T-helper 2 cell treated with Interferon-gamma antibody and Interleukin-4, amounts not matched to agents 5 μg/mL and 100 μg/mL, for 36 hours (primary cell): Measurements from ENCODE around the gene SMIM43.
"Not testable (repeated sequence)": the region's sequence is repeated elsewhere in the genome, so short reads cannot be mapped to it uniquely, and the experiment has no call there.

Source experiments
- DNase-seq: peaks from one replicate; pipeline ENCODE4 v3.0.0; 2021; ENCODE audit warnings: low spot score
- H3K27ac Mint-ChIP-seq: one replicate; pipeline ENCODE4 v1.8.0; 2021; ENCODE audit warnings: mild to moderate bottlenecking, mixed read lengths
- H3K27me3 Mint-ChIP-seq: one replicate; pipeline ENCODE4 v1.8.0; 2021; ENCODE audit warnings: low read depth, mixed read lengths
- H3K36me3 Mint-ChIP-seq: one replicate; pipeline ENCODE4 v1.8.0; 2021; ENCODE audit warnings: low read depth, mixed read lengths
- H3K4me1 Mint-ChIP-seq: one replicate; pipeline ENCODE4 v1.8.0; 2021; ENCODE audit warnings: low read depth, mixed read lengths
- H3K4me3 Mint-ChIP-seq: one replicate; pipeline ENCODE4 v1.8.0; 2022; ENCODE audit warnings: mild to moderate bottlenecking, moderate library complexity, mixed read lengths
- H3K9me3 Mint-ChIP-seq: one replicate; pipeline ENCODE4 v1.8.0; 2021; ENCODE audit warnings: mixed read lengths

The SMIM43 gene

DNA sequence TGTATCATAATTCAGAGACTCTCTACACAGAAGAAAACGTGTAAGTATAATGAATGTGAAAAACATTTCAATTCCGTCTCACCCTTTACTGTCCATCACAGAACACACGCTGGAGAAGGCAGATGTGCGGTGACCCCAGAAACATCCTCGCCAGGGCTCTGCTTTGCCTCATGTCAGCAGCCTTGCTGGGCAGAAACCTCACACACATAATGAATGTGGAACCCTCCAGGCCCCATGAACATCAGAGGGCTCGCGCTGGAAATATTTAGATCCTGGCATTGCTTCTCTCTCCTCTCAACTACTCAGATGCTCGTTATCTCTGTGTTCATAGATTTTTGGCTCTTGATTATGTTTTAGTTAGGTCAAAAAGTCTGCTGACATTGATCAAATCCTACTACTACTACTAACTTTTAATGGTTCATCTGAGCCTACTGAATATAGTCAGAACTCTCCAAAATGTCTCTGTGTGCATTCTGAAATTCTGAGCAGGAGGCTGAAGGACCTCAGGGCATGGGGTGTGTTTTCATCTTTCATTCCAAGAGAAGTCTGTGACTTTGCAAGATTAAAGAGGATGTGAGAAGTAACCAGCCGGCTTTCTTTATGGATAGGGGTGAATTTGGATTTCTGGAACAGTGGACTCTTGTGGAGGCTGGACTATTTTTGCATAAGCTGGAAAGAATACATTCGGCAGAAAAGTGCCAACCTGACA lies 27.0 kb downstream of the SMIM43 start:
- Mint-ChIP-seq H3K27ac (no peak overlapping the region), H3K27me3 (peaks cover 22% of the 10 kb centered on the region), H3K4me3 (no peak overlapping the region)

DNA sequence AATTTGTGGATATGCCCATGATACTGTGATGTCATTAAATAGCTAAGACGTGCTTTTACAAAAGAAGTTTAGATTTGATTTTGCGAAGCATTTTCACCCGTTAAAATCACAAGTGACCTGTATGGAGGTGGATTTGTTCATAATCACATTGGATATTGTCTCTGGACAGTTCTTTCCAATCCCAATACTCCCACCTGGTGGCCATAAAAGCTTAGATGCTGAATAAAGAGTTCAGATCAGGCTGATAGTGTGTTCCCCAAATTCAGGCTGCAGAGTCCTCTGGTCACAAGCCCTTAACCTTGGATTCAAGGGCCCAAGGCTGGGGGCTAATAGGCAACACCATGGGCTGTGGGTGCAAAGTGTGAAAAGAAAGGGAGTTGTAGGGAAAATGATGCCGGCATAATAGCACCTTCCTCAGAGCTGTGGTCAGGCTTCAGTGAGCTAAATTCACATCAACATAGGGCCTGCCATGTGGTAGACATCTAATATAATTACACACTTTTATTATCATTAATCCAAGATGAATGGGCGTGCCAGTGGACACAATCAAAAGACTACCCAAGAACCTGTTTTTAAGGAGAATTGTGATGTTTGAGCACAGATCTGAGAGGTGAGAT lies 28.1 kb downstream of the SMIM43 start:
- Mint-ChIP-seq H3K4me3 (no peak overlapping the region), H3K9me3 (no peaks in the 10 kb centered on the region), H3K36me3 (no peaks in the 10 kb centered on the region), H3K4me1 (no peaks in the 10 kb centered on the region), H3K27me3 (peaks cover 28% of the 10 kb centered on the region), H3K27ac (no peak overlapping the region)
- no peak for DNase-seq

More for the DNA sequence above, 27.0 kb downstream of the SMIM43 start:
- Mint-ChIP-seq H3K9me3 (no peaks in the 10 kb centered on the region), H3K4me1 (no peaks in the 10 kb centered on the region), H3K36me3 (no peaks in the 10 kb centered on the region)
- no peak for DNase-seq

DNA sequence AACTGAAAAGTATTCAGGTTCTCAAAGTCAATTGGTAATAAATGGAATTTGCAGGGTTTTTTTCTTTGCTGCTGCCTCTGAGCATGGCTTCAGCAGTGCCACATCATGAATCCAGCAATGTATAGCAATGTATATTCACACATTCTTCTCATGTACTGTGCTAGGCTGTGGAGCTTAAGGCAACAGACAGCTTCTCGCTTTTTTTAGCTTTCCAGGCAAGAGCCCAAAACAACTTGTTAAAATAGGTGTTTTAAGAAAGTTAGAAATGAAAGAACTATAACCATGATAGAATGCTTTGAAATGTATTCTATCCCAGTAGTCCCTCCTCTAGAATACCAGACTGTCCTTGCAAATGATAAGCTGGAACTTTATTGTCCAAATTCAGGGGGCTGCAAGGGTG lies 30.4 kb downstream of the SMIM43 start:
- no peak for DNase-seq
- H3K4me1 Mint-ChIP-seq = no peaks in the 10 kb centered on the region
- no peaks in the 10 kb centered on the region for H3K9me3 Mint-ChIP-seq
- H3K27me3 Mint-ChIP-seq = peaks cover 31% of the 10 kb centered on the region
- H3K4me3 Mint-ChIP-seq = no peak overlapping the region
- no peak overlapping the region for H3K27ac Mint-ChIP-seq
- H3K36me3 Mint-ChIP-seq = no peaks in the 10 kb centered on the region

GRCh38 chr4:121733942-121734341 lies 31.0 kb downstream of the SMIM43 start:
- Mint-ChIP-seq H3K27me3 (peaks cover 30% of the 10 kb centered on the region), H3K4me3 (no peak overlapping the region), H3K9me3 (no peaks in the 10 kb centered on the region), H3K27ac (no peak overlapping the region), H3K4me1 (no peaks in the 10 kb centered on the region), H3K36me3 (no peaks in the 10 kb centered on the region)
- no peak for DNase-seq

DNA sequence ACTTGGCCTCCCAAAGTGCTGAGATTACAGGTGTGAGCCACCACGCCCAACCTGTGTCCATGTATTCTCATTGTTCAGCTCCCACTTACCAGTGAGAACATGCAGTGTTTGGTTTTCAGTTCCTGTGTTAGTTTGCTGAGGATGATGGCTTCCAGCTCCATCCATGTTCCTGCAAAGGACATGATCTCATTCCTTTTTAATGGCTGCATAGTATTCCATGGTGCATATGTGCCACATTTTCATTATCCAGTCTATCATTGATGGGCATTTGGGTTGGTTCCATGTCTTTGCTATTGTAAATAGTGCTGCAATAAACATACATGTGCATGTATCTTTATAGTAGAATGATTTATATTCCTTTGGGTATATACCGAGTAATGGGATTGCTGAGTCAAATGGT lies 35.2 kb downstream of the SMIM43 start:
- not testable (repeated sequence) for H3K27ac Mint-ChIP-seq, H3K4me3 Mint-ChIP-seq, DNase-seq, H3K4me1 Mint-ChIP-seq, H3K36me3 Mint-ChIP-seq, H3K9me3 Mint-ChIP-seq
- peaks cover 16% of the 10 kb centered on the region for H3K27me3 Mint-ChIP-seq

DNA sequence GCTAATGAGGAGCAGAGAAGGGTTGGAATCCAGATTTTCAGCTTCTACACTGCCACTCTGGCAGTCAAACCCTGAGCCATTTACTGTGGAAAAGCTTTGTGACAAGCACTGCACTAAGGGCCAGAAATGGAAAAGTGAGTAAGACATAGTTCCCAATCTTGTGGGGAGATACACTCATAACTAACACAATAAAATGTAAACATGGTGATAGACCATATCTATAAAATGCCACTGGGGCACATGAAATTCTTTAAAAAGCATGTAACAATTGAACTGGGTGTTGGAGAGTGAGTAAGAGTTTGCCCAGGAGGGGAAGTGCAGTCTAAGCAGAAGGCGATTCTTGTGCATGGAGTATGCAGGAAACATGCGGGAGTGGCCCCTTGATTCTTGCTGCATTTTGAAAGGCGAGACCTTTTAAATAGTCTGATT lies 36.2 kb downstream of the SMIM43 start:
- Mint-ChIP-seq H3K27ac (no peak overlapping the region), H3K27me3 (peaks cover 13% of the 10 kb centered on the region), H3K4me3 (no peak overlapping the region), H3K9me3 (no peaks in the 10 kb centered on the region), H3K4me1 (peaks cover 2% of the 10 kb centered on the region), H3K36me3 (no peaks in the 10 kb centered on the region)
- no peak for DNase-seq

- Mint-ChIP-seq H3K9me3 (no peaks in the 10 kb centered on the region), H3K4me1 (peaks cover 2% of the 10 kb centered on the region), H3K27ac (no peak overlapping the region), H3K4me3 (no peak overlapping the region), H3K27me3 (peaks cover 13% of the 10 kb centered on the region), H3K36me3 (no peaks in the 10 kb centered on the region)
- DNase-seq = no peak
These were observed 36.9 kb downstream of the SMIM43 start for GRCh38 chr4:121728066-121728465.

DNA sequence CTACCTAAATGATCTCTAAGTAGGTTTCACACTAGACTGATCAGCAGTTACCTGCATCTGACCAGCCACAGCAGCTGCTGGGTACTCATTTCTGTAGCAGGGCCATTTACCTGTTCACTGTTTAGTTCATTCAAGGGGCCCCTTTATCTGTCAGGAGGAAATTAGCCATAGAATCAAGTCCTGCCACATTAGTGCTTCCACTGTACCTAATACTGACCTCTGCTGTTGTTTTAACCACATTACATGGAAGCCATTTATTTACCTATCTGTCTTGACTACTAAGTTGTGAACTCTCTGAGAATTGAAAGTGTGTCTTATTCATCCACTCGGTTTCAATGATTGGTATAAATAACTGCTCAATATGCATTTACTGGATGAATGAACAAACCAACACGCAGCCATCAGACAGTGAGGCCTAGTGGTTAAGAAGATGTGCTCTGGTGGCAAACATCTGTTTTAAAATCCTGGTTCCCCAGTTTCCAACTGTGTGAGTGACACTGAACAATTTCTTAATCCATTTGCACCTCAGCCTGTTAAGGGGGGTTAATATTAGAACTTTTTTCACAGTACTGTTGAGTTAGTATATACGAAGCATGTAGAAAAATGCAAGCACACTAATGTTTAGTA lies 38.2 kb downstream of the SMIM43 start:
- H3K9me3 Mint-ChIP-seq = no peaks in the 10 kb centered on the region

DNA sequence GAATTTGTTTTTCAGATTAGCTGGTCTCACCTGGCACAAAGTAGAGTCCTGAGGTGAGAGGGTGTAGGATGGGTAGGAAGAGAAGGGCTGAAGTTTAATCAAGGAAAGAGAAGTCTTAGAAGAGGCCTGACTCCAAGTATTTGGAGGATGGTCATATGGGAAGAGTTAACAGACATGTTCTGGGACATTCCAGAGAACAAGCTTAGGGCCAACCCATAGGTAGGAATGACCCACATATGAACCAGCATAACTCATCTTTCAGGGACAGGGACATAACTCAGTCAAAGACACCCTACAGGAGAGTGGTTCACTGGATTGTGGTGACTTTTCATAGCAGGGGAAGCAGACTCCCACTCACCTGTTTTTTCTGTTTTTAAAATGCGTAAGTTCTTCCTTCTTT lies 40.3 kb downstream of the SMIM43 start:
- DNase-seq = no peak
- H3K27me3 Mint-ChIP-seq = peaks cover 6% of the 10 kb centered on the region
- peaks cover 2% of the 10 kb centered on the region for H3K4me1 Mint-ChIP-seq
- no peak overlapping the region for H3K27ac Mint-ChIP-seq
- H3K36me3 Mint-ChIP-seq = no peaks in the 10 kb centered on the region
- H3K4me3 Mint-ChIP-seq = no peak overlapping the region
- no peaks in the 10 kb centered on the region for H3K9me3 Mint-ChIP-seq

More for the DNA sequence above, 38.2 kb downstream of the SMIM43 start:
- Mint-ChIP-seq H3K27ac (no peak overlapping the region), H3K36me3 (no peaks in the 10 kb centered on the region), H3K27me3 (peaks cover 5% of the 10 kb centered on the region), H3K4me3 (no peak overlapping the region), H3K4me1 (peaks cover 2% of the 10 kb centered on the region)
- no peak for DNase-seq

GRCh38 chr4:121721700-121722099 lies 43.3 kb downstream of the SMIM43 start:
- Mint-ChIP-seq H3K4me3 (no peak overlapping the region), H3K9me3 (no peaks in the 10 kb centered on the region), H3K27me3 (peaks cover 15% of the 10 kb centered on the region), H3K36me3 (no peaks in the 10 kb centered on the region), H3K27ac (no peak overlapping the region), H3K4me1 (no peaks in the 10 kb centered on the region)
- no peak for DNase-seq

GRCh38 chr4:121720109-121720508 lies 44.9 kb downstream of the SMIM43 start:
- no peaks in the 10 kb centered on the region for H3K9me3 Mint-ChIP-seq
- no peak for DNase-seq
- no peak overlapping the region for H3K27ac Mint-ChIP-seq
- H3K36me3 Mint-ChIP-seq = no peaks in the 10 kb centered on the region
- peaks cover 27% of the 10 kb centered on the region for H3K27me3 Mint-ChIP-seq
- H3K4me3 Mint-ChIP-seq = no peak overlapping the region
- no peaks in the 10 kb centered on the region for H3K4me1 Mint-ChIP-seq

- Mint-ChIP-seq H3K27me3 (peaks cover 41% of the 10 kb centered on the region), H3K4me1 (no peaks in the 10 kb centered on the region), H3K9me3 (no peaks in the 10 kb centered on the region), H3K36me3 (no peaks in the 10 kb centered on the region), H3K4me3 (no peak overlapping the region), H3K27ac (no peak overlapping the region)
- no peak for DNase-seq
These were observed 47.2 kb downstream of the SMIM43 start for GRCh38 chr4:121717680-121718237.

- Mint-ChIP-seq H3K9me3 (no peaks in the 10 kb centered on the region), H3K27ac (no peak overlapping the region), H3K27me3 (peaks cover 53% of the 10 kb centered on the region), H3K4me3 (no peak overlapping the region), H3K36me3 (no peaks in the 10 kb centered on the region), H3K4me1 (peaks cover 6% of the 10 kb centered on the region)
- no peak for DNase-seq
These were observed 50.4 kb downstream of the SMIM43 start for GRCh38 chr4:121714548-121714947.

DNA sequence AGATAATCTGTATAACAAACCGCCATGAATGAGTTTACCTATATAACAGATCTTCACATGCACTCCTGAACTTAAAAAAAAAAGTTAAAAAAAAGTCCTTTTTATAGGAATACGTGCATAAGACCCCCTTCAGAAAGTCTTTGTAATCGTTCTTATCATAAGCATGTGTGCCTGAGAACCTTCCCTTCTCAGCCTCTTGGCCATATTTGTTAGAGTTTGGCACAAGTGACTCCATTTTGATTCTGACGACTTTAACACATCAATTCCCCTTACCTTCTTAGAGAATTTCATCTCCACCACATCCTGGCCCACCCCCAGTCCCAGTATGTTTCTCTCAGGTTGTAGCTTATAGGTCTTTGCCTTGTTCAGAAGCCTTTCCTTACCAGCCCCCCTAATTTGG lies 52.2 kb downstream of the SMIM43 start:
- H3K9me3 Mint-ChIP-seq = no peaks in the 10 kb centered on the region
- DNase-seq = no peak
- no peak overlapping the region for H3K27ac Mint-ChIP-seq
- peaks cover 48% of the 10 kb centered on the region for H3K27me3 Mint-ChIP-seq
- H3K4me1 Mint-ChIP-seq = peaks cover 12% of the 10 kb centered on the region
- no peak overlapping the region for H3K4me3 Mint-ChIP-seq
- peaks cover 1% of the 10 kb centered on the region for H3K36me3 Mint-ChIP-seq
